Measurements from ENCODE around the gene CFAP57. TPM values are rescaled to one million over a fixed set of nuclear protein-coding genes. Genes with fewer than 3 reads are reported as not detected.

CFAP57 gene
- total and polyA plus RNA-seq, 4 donors = 2.9 to 6.9 (median 5.4) TPM

DNA sequence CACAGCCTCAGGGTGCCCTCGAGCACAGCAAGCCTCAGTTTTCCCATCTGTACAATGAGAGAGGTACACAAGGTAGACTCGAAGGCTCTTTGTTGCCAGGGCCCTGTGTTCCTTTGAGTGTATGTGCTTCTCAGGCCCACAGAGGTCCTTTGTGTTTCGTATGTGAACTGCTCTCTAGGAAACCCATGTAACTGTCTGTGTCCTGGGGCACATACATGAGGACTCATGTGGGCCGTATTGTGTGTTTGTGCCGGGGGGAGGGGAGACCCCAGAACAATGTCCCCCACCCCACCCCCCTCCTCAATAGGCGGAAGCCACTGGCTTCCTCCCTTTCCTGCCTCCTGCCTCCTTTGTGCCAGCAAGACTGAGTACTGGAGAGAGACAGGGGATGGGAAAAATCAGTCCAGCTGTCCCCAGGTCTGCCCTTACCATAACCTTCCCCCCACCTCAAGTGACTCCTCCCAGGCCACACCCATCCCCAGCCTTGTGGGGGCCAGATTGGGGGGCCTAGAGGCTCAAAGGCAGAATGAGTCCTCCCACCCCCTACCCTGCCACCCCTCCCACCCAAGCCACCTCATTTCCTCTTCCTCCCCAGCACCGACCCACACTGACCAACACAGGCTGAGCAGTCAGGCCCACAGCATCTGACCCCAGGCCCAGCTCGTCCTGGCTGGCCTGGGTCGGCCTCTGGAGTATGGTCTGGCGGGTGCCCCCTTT lies 128.4 kb downstream of the CFAP57 start, which contains the start of gene TIE1:
Gene TIE1 (plus strand): TSS at position 605 of the 717 bp plus-strand sequence. CDS start 90 bp downstream, at position 695.
- H3K27me3 ChIP-seq (ENCODE audit: control insufficient read depth, insufficient read depth, low read length) = no peaks in the 10 kb centered on the region
- H3K27ac ChIP-seq (ENCODE audit: low read depth, low read length) = peak within 1 kb of the TSS; percentile 40
- no peak within 1 kb of the TSS for H3K4me3 ChIP-seq (ENCODE audit: low read depth, low read length)
- WGBS (ENCODE audit: insufficient coverage) = 78% methylated on average over 6 of the region's 10 CpGs
- peak in 1 of 6 donors; percentile 6 for DNase-seq (ENCODE audit: low read depth in 4 of 6, low spot score in 6 of 6)
- peaks cover 24% of the 10 kb centered on the region for H3K4me1 ChIP-seq (ENCODE audit: control insufficient read depth, insufficient read depth, low read length)
- H3K36me3 ChIP-seq (ENCODE audit: control insufficient read depth, insufficient read depth, low read length) = no peaks in the 10 kb centered on the region
- no peaks in the 10 kb centered on the region for H3K9me3 ChIP-seq (ENCODE audit: control insufficient read depth, insufficient read depth, low read length)

DNA sequence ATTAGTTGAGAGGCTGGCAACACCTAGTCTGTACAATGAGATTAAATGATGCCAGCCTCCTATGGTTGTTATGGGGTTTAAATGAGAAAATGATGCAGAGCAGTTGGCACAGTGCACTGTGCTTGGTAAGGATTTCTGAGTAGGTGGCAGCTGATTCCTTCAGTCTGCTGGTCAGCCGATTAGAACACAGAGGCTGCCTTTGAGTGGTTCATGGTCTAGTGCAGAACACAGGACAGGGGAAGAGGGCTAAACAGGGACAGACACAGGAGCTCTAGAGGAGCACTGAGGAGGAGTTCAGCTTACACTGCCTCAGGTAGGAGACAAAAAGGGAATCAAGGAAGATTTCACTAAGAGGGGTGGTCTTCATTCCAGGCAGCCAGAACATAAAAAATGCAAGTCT lies 130.1 kb downstream of the CFAP57 start:
- Histone ChIP-seq H3K9me3 (ENCODE audit: control insufficient read depth, insufficient read depth, low read length) (no peaks in the 10 kb centered on the region), H3K4me1 (ENCODE audit: control insufficient read depth, insufficient read depth, low read length) (peaks cover 27% of the 10 kb centered on the region), H3K27ac (ENCODE audit: low read depth, low read length) (no peak overlapping the region), H3K27me3 (ENCODE audit: control insufficient read depth, insufficient read depth, low read length) (no peaks in the 10 kb centered on the region), H3K36me3 (ENCODE audit: control insufficient read depth, insufficient read depth, low read length) (no peaks in the 10 kb centered on the region), H3K4me3 (ENCODE audit: low read depth, low read length) (no peak overlapping the region)
- DNase-seq (ENCODE audit: low read depth in 4 of 6, low spot score in 6 of 6) = peak in 2 of 6 donors; percentile 10 to 57
- 50% methylated on average over 1 of the region's 1 CpG for WGBS (ENCODE audit: insufficient coverage)

DNA sequence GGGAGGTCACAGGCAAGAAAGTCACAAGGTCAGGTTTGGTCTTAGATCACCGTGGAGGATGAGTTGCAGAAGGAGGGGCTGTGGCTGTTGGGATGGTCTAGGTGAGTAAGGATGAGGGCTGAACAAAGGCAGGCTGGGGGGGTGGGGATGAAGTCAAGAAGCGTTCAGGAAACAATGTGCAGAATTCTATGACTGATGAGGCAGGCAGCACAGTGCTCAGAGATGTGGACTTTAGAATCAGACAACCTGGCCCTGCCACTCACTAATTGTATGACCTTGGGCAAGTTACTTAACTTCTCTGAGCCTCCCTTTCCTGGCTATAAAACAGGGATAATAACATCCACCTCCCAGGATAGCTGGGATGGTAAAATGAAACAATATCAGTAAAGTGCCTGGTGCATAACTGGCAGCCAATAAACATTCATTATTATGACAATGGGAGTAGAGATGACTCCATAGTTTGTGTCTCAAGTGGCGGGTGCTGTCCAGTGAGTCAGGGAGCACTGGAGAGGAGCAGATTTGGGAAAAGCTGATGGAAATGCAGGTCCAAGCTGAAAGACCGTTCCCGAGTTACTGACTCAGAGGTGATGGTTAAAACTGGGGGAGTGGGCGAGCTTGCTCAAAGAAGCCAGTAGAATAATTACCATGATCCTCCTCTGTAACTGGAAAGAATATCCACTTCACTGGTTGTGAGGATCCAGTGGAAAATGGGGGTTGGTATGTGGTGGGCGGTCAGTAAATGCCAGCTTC lies 130.8 kb downstream of the CFAP57 start:
- no peaks in the 10 kb centered on the region for H3K9me3 ChIP-seq (ENCODE audit: control insufficient read depth, insufficient read depth, low read length)
- no peak overlapping the region for H3K27ac ChIP-seq (ENCODE audit: low read depth, low read length)
- no peaks in the 10 kb centered on the region for H3K27me3 ChIP-seq (ENCODE audit: control insufficient read depth, insufficient read depth, low read length)
- WGBS (ENCODE audit: insufficient coverage) = 76% methylated on average over 4 of the region's 7 CpGs
- peaks cover 27% of the 10 kb centered on the region for H3K4me1 ChIP-seq (ENCODE audit: control insufficient read depth, insufficient read depth, low read length)
- H3K4me3 ChIP-seq (ENCODE audit: low read depth, low read length) = no peak overlapping the region
- DNase-seq (ENCODE audit: low read depth in 4 of 6, low spot score in 6 of 6) = no peak
- H3K36me3 ChIP-seq (ENCODE audit: control insufficient read depth, insufficient read depth, low read length) = no peaks in the 10 kb centered on the region

DNA sequence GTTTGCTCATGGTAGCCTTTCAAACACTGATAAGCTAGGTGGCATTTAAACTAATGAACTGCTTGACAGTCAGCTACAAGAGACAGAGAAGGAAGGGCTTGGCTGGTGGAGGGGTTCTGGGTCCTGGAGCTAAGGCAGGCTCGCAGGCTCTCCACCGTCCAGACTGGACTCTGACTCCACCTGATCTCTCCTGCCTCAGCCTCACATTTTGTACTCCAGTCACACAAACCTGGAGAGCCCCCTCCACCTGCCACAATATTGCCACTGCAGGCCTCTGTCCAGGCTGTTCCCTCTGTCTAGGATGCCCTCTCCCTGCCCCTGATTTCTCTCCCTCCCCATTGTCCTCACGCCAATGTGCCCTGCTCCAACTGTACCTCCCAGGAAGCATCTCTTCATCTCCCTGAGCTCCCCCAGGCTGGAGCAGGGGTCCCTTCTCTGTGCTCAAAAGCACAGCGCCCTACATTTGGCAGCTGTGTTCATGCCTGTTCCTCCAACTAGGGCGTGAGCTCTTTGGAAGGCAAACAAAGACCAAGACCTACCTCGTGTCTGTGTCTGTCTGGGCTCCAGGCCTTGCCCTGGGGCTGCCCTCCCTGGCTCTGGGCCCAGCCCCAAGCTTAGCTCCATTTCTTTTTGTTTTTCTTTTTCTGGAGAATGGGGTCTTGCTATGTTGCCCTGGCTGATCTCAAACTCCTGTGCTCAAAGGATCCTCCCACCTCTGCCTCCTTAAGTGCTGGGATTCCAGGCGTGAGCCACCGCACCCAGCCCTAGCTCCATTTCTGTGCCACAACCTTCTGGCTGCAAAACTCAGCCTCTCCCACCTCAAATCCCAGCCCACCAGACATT lies 131.6 kb downstream of the CFAP57 start:
- no peaks in the 10 kb centered on the region for H3K27me3 ChIP-seq (ENCODE audit: control insufficient read depth, insufficient read depth, low read length)
- H3K4me3 ChIP-seq (ENCODE audit: low read depth, low read length) = no peak overlapping the region
- DNase-seq (ENCODE audit: low read depth in 4 of 6, low spot score in 6 of 6) = no peak
- H3K36me3 ChIP-seq (ENCODE audit: control insufficient read depth, insufficient read depth, low read length) = no peaks in the 10 kb centered on the region
- no peaks in the 10 kb centered on the region for H3K9me3 ChIP-seq (ENCODE audit: control insufficient read depth, insufficient read depth, low read length)
- H3K4me1 ChIP-seq (ENCODE audit: control insufficient read depth, insufficient read depth, low read length) = peaks cover 27% of the 10 kb centered on the region
- WGBS (ENCODE audit: insufficient coverage) = 62% methylated on average over 8 of the region's 8 CpGs
- no peak overlapping the region for H3K27ac ChIP-seq (ENCODE audit: low read depth, low read length)

Small RNA genes within 50 kb of the gene (small RNA-seq; reads per million reads assigned to genes)
- gene RNA5SP46 (ENCODE audit: low replicate concordance) = not detected

Other genes with a start within 250 kb of the CFAP57 start
- gene SLC2A1, start 213.5 kb upstream of the CFAP57 start, total RNA-seq = 100 to 1,000 TPM in 1 of 2 donors, 10 to 100 TPM in 1; 74.4 to 127 TPM
- gene SLC2A1, start 213.5 kb upstream of the CFAP57 start, polyA plus RNA-seq (ENCODE audit: insufficient read length in 2 of 2) = 100 to 1,000 TPM in 1 of 2 donors, 10 to 100 TPM in 1; 89.2 to 107 TPM
- gene EBNA1BP2, start within 50 bp of the CFAP57 start, total RNA-seq = 10 to 100 TPM; 35.7 to 66.6 TPM
- 10 to 100 TPM; 66.2 to 68.0 TPM for gene EBNA1BP2, start within 50 bp of the CFAP57 start, polyA plus RNA-seq (ENCODE audit: insufficient read length in 2 of 2)
- 10 to 100 TPM in 1 of 2 donors, 1 to 10 TPM in 1; 7.5 to 19.3 TPM for gene TMEM125, start 97.7 kb downstream of the CFAP57 start, total RNA-seq
- gene TMEM125, start 97.7 kb downstream of the CFAP57 start, polyA plus RNA-seq (ENCODE audit: insufficient read length in 2 of 2) = 10 to 100 TPM; 10.1 to 10.9 TPM
- under 1 TPM in 1 of 2 donors, not detected in 1; 0.10 TPM for gene C1orf210, start 113.3 kb downstream of the CFAP57 start, total RNA-seq
- gene C1orf210, start 113.3 kb downstream of the CFAP57 start, polyA plus RNA-seq (ENCODE audit: insufficient read length in 2 of 2) = under 1 TPM in 1 of 2 donors, not detected in 1; 0.18 TPM
- 10 to 100 TPM; 16.3 to 32.3 TPM for gene TIE1, start 128.7 kb downstream of the CFAP57 start, total RNA-seq
- 10 to 100 TPM; 24.5 to 27.5 TPM for gene TIE1, start 128.7 kb downstream of the CFAP57 start, polyA plus RNA-seq (ENCODE audit: insufficient read length in 2 of 2)
- under 1 TPM; 0.11 to 0.30 TPM for gene MPL, start 165.5 kb downstream of the CFAP57 start, total RNA-seq
- gene MPL, start 165.5 kb downstream of the CFAP57 start, polyA plus RNA-seq (ENCODE audit: insufficient read length in 2 of 2) = 1 to 10 TPM in 1 of 2 donors, under 1 TPM in 1; 0.51 to 1.2 TPM
- gene CDC20, start 186.7 kb downstream of the CFAP57 start, total RNA-seq = 10 to 100 TPM; 11.1 to 16.3 TPM
- 10 to 100 TPM; 19.5 to 21.6 TPM for gene CDC20, start 186.7 kb downstream of the CFAP57 start, polyA plus RNA-seq (ENCODE audit: insufficient read length in 2 of 2)
- gene ELOVL1, start 195.7 kb downstream of the CFAP57 start, total RNA-seq = 10 to 100 TPM; 50.5 to 66.5 TPM
- gene ELOVL1, start 195.7 kb downstream of the CFAP57 start, polyA plus RNA-seq (ENCODE audit: insufficient read length in 2 of 2) = 100 to 1,000 TPM in 1 of 2 donors, 10 to 100 TPM in 1; 88.2 to 101 TPM
- 10 to 100 TPM; 31.1 to 39.7 TPM for gene MED8, start 217.5 kb downstream of the CFAP57 start, total RNA-seq
- 10 to 100 TPM; 39.2 to 45.7 TPM for gene MED8, start 217.5 kb downstream of the CFAP57 start, polyA plus RNA-seq (ENCODE audit: insufficient read length in 2 of 2)
- gene SZT2, start 217.6 kb downstream of the CFAP57 start, total RNA-seq = 10 to 100 TPM; 26.9 to 28.6 TPM
- gene SZT2, start 217.6 kb downstream of the CFAP57 start, polyA plus RNA-seq (ENCODE audit: insufficient read length in 2 of 2) = 10 to 100 TPM; 23.1 to 37.8 TPM

All from spinal cord (tissue), 10 donors.